ENCODE results near the gene CXADR. TPM values are rescaled to one million over a fixed set of nuclear protein-coding genes. Genes with fewer than 3 reads are reported as not detected.

The CXADR gene
- total RNA-seq, 1 donor from 2014 or later, result 12.4 TPM

GRCh38 chr21:17539323-17539722 is 26.5 kb downstream of the CXADR start:
- no peak for DNase-seq (ENCODE audit: extremely low read depth, low read depth, low spot score)

- no peak for DNase-seq (ENCODE audit: extremely low read depth, low read depth, low spot score)
Observed at GRCh38 chr21:17539743-17540341, 27.0 kb downstream of the CXADR start.

GRCh38 chr21:17540530-17540929 is 27.7 kb downstream of the CXADR start:
- DNase-seq (ENCODE audit: extremely low read depth, low read depth, low spot score), result no peak

- no peak for DNase-seq (ENCODE audit: extremely low read depth, low read depth, low spot score)
Observed at GRCh38 chr21:17542371-17543011, 29.6 kb downstream of the CXADR start.

- DNase-seq (ENCODE audit: extremely low read depth, low read depth, low spot score), result no peak
Observed at GRCh38 chr21:17545007-17545406, 32.2 kb downstream of the CXADR start.

- DNase-seq (ENCODE audit: extremely low read depth, low read depth, low spot score), result no peak
Observed at GRCh38 chr21:17548262-17548661, 35.4 kb downstream of the CXADR start.

- DNase-seq (ENCODE audit: extremely low read depth, low read depth, low spot score), result no peak
Observed at GRCh38 chr21:17550671-17551308, 37.9 kb downstream of the CXADR start.

- no peak for DNase-seq (ENCODE audit: extremely low read depth, low read depth, low spot score)
Observed at GRCh38 chr21:17552410-17552809, 39.6 kb downstream of the CXADR start.

GRCh38 chr21:17554120-17554519 is 41.3 kb downstream of the CXADR start:
- no peak for DNase-seq (ENCODE audit: extremely low read depth, low read depth, low spot score)

- no peak for DNase-seq (ENCODE audit: extremely low read depth, low read depth, low spot score)
Observed at GRCh38 chr21:17554679-17555465, 42.0 kb downstream of the CXADR start.

GRCh38 chr21:17560377-17561025 is 47.7 kb downstream of the CXADR start:
- DNase-seq (ENCODE audit: extremely low read depth, low read depth, low spot score), result no peak

- no peak for DNase-seq (ENCODE audit: extremely low read depth, low read depth, low spot score)
Observed at GRCh38 chr21:17570786-17571185, 57.9 kb downstream of the CXADR start.

GRCh38 chr21:17572431-17572830 is 59.6 kb downstream of the CXADR start:
- no peak for DNase-seq (ENCODE audit: extremely low read depth, low read depth, low spot score)

- DNase-seq (ENCODE audit: extremely low read depth, low read depth, low spot score), result no peak
Observed at GRCh38 chr21:17575076-17575475, 62.2 kb downstream of the CXADR start.

- no peak for DNase-seq (ENCODE audit: extremely low read depth, low read depth, low spot score)
Observed at GRCh38 chr21:17576080-17576835, 63.4 kb downstream of the CXADR start.

GRCh38 chr21:17577701-17578100 is 64.9 kb downstream of the CXADR start:
- no peak for DNase-seq (ENCODE audit: extremely low read depth, low read depth, low spot score)

- DNase-seq (ENCODE audit: extremely low read depth, low read depth, low spot score), result no peak
Observed at GRCh38 chr21:17578162-17578561, 65.3 kb downstream of the CXADR start.

- no peak for DNase-seq (ENCODE audit: extremely low read depth, low read depth, low spot score)
Observed at GRCh38 chr21:17578876-17579275, 66.0 kb downstream of the CXADR start.

- no peak for DNase-seq (ENCODE audit: extremely low read depth, low read depth, low spot score)
Observed at GRCh38 chr21:17580319-17580718, 67.5 kb downstream of the CXADR start.

GRCh38 chr21:17583898-17584297 is 71.1 kb downstream of the CXADR start:
- no peak for DNase-seq (ENCODE audit: extremely low read depth, low read depth, low spot score)

Data from glomerular endothelial cell (primary cell).